Measurements from ENCODE around the gene KCNT1.

KCNT1 gene

DNA sequence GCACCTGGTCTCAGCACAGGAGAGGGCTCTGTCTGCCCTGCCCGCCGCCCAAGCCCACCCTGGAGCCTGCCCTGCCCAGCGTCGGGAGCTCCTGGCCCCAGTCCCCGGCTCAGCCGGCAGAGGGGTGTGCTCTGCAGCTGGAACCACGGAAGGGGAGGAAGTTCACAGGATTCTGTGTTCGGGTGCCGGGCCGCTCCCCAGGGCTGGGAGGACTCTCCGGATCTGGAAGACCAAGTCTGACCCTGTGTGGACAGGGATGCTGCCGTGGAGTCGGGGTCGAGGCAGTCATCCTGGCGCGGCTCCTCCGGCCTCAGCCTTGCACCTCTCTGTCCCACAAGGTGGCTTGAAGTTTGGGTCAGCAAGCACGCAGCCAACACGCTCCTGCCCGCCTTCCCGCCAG, 78.6 kb downstream of the KCNT1 start:
- no peak for DNase-seq (ENCODE audit: low read depth in 3 of 3)

DNA sequence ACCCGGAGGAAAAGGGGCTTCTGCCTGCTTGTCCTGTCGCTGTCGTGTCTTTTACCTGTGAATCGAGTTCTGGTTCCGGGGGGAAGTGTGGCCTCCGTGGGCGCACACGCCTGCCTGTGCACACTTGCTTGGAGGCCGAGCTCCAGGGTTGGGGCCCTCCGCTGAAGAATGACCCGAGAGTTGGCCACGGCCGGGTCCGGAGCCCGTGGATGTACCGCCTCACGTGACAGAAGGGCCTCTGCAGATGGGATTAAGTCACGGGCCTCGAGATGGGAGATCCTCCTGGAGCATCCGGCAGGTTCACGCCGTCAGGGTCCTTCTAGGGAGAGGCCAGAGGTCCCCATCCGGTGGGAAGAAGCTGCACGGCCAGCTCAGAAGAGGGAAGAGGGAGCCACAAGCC, 81.0 kb downstream of the KCNT1 start:
- DNase-seq (ENCODE audit: low read depth in 3 of 3), result no peak

DNA sequence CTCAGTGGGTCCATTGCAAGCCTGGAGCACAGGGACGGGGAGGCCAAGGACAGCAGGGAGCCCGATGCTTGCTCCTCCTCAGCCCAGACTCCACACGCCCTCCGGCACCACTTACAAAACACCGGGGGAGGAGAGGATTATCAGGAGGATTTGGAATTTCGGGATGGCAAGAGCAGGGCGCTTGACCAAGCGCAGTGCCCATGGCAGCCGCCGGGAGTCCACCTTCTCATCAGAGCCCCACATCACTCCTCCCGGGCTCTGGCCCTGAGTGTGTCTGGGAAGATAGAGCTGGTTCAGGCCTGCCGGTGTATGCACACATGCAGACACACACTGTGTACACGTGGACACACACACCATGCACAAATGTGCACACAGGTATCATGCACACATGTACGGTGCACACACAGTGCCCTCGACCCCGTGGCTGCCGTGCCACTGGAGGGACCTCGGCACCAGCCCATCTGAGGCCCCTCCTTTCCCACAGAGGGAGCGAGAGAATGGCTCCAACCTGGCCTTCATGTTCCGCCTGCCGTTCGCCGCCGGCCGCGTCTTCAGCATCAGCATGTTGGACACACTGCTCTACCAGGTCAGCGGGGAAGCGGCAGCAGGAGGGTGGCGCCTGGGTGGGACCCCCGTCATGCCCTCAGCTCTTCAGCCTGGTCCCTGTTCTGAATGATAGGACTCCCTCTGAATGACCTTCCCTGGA, 81.7 kb downstream of the KCNT1 start:
- DNase-seq (ENCODE audit: low read depth in 3 of 3), result no peak

DNA sequence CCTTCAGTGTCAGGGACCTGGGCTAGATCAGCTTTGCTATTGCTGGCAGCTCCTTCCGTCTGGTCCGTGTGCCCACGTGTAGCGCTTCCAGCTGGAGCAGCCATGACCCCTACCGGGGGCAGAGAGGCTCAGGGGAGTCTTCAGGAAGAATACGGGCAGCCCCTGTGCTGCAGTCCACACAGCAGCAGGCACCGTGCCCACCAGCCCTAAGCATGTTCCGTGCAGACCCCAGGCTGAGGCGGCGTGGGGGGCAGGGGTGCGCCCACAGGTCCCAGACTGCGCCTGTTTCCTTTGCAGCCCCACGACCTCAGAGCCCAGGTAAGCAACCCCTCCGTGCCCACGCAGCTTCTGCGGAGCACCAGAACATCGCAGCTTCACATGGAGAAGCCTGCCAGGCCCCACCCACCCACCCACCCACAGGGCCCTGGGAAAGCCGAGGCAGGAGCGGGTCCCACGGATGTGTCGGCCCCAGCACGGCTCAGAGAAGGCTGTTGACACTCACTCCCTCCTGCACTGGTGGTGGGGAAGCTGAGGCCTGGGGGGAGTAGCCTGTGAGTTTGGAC, 83.1 kb downstream of the KCNT1 start:
- no peak for DNase-seq (ENCODE audit: low read depth in 3 of 3)

DNA sequence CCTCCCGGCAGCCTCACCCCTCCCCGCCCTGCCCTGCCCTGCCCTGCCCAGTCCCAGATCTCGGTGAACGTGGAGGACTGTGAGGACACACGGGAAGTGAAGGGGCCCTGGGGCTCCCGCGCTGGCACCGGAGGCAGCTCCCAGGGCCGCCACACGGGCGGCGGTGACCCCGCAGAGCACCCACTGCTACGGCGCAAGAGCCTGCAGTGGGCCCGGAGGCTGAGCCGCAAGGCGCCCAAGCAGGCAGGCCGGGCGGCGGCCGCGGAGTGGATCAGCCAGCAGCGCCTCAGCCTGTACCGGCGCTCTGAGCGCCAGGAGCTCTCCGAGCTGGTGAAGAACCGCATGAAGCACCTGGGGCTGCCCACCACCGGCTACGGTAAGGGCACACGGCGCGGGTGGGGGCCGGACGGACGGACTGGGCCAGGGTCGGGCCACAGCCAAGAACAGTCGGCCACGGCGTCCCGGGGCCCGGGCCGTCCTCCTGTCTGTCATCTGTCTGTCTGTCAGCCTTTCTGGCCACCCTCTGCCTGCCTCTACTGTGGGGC, 84.2 kb downstream of the KCNT1 start:
- DNase-seq (ENCODE audit: low read depth in 3 of 3), result no peak

DNA sequence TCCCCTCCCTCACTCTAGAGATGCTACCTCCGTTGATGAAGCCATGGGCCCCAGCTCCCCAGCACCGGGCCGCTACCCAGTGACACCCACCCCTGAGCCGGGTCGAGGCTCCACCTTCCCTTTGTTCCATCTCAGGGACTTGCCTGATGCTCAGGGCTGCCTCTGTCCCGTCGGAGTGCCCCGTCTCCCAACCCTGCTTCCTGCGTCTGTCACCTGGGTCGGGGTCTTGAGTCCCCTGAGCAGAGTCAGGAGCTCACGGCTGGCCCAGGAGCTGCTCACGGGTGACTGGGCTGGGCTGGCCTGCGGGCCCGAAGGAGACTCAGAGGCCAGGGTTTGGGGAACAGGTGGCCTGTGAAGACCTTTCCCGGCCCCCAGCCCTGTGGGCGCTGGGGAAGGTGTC, 85.3 kb downstream of the KCNT1 start:
- no peak for DNase-seq (ENCODE audit: low read depth in 3 of 3)

DNA sequence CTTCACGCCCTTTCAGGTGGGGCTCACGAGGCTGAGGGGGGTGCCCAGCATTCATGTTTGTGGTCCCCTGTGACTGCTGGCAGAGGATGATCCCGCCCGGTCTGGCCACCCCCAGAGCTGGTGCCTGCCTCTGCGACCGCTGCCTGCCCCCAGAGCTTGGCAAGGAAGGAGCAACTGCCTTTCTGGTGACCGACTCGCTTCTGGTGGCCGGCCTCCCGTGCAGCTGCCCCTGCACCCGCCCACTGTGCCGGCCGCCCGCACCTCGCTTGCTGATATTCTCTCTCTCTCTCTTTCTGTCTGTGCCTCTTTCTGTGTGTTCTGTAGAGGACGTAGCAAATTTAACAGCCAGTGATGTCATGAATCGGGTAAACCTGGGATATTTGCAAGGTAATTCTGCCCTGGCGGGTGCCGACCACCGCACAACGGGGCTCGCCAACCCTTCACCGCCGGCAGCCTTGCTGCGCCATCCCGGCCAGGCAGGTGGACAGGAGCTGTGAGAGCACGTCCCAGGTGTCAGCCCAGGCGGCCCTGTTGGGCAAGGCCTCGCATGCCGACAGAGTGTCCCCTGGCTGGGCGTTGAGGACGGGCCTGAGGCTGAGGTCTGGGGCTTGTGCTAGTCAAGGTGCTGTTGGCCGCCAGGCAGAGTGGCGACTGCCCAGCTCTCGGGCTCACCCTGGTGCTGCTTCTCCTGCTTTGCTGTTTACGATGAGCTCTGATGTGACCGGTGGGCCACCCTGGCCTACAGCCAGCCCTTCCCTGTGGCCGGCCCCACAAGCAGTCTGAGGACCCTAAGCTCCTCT, 86.0 kb downstream of the KCNT1 start:
- DNase-seq (ENCODE audit: low read depth in 3 of 3), result no peak

DNA sequence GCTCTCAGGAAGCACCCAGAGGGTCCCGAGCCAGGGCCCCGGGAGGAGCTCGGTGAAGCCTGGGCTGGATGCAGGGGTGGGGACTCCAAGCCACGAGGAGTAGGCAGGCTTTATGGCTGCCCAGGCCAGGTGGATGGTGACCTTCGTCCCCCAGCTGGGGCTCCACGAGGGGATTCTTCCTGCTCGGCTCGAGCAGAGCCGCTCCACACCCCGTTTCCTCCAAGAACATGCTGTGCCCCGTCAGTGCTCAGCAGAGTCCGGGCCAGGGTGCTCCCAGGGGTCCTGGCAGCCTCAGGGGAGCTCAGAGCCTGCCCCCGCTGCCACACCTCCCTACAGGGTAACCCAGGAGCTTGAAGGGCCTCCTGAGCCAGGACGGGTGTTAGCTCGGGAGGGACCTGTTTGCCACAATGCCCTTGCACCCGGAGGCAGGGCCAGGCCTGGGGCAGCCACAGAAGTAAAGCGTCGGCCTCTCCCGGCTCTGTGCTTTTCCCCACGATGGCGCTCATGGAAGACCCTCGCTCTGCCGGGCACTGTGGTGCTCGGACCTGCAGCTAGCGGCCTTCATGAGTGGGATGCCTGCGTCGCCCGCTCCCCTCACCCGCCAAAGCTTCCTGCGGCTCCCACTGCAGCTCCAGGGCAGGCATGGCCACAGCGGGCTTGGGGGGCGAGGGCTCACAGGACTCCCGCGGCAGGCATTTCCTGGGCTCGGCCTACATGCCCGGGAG, 86.8 kb downstream of the KCNT1 start:
- no peak for DNase-seq (ENCODE audit: low read depth in 3 of 3)

DNA sequence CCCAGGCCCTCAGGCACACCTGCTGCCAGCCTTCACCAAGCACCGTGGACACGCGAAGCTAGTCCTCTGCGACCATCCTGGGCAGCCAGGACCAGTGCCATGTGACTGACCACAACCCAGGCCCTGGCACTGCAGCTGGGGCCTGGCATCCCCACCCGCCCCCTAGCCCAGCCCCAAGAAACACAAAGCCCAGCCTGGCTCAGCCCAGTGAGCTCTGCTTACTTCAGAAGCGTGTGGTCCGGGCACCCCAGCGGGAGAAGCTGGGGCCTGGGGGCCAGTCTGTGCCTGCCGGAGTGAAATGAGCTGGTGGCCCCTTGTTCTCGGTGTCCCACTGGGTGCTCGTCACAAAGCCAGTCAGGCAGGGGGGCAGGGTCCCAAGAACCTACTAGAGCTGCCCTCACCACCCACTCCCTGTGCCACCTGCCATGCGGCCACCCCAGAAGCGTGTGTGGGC, 87.9 kb downstream of the KCNT1 start:
- no peak for DNase-seq (ENCODE audit: low read depth in 3 of 3)

DNA sequence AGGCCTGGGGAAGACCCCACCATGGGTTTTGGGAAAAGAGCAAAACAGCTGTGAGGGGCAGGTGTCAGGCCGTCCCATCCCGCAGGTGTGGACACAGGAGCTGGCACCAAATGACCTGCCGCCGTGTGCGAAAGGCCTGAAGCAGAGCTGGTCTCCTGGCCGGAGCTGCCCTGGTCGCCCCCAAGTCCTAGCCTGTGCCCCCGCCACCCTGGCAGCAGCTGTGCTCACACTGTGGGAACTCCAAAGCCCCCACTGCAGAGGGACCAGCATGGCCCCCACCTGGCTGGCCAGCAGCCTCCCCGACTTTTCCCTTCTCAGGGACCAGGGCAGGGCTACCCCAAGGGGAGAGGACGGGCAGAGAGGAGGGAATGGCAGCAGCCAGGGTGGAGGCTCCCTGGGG, 88.4 kb downstream of the KCNT1 start:
- DNase-seq (ENCODE audit: low read depth in 3 of 3), result no peak

DNA sequence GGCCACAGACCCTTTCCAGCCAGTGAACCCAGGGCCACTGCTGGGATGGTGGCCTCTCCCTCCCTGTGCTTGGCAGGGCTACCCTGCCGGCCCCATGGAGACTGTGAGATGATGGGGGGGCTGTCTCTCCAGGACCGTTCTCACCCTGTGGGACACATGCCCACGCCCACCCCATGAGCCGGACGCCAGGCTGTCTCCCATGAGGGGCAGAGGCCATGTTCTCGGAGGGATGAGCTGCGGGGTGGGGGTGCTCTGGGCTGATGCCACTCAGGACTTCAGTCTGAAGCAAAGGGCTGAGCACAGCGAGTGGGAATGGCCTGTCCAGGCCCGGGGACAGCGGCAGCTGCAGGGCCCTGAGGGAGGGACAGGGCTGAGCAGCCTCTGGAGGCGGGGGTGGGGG, 88.9 kb downstream of the KCNT1 start:
- DNase-seq (ENCODE audit: low read depth in 3 of 3), result no peak

DNA sequence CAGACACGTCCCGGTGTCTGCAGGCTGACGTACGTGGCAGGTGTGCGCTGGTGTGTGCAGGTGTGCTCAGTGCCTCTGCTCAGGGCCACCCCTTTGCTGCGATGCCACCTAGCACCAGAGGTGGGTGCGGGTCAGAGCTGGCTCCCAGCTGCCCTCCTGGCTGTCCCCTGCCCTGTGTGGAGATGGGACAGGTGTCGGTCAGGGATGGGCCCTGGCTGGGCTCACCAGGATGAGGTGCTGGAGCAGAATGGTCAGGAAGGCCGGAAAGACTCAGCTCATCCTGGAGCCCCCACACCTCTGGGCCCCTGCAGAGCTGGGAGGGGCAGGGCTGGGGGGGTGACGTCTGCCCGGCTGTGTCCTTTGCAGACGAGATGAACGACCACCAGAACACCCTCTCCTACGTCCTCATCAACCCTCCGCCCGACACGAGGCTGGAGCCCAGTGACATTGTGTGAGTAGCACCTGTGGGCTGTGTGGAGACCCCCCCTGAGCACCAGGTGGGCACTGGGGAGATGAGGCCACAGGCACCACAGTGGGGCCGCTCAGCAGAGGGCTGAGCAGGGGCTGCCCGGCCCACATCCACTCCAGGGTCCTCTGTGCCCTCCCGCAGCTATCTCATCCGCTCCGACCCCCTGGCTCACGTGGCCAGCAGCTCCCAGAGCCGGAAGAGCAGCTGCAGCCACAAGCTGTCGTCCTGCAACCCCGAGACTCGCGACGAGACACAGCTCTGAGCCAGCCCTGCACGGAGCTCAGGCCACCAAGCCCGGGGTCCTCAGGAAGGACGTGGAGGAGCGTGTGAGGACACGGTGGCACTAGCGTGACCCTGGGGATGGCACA, 89.7 kb downstream of the KCNT1 start:
- DNase-seq (ENCODE audit: low read depth in 3 of 3), result no peak

DNA sequence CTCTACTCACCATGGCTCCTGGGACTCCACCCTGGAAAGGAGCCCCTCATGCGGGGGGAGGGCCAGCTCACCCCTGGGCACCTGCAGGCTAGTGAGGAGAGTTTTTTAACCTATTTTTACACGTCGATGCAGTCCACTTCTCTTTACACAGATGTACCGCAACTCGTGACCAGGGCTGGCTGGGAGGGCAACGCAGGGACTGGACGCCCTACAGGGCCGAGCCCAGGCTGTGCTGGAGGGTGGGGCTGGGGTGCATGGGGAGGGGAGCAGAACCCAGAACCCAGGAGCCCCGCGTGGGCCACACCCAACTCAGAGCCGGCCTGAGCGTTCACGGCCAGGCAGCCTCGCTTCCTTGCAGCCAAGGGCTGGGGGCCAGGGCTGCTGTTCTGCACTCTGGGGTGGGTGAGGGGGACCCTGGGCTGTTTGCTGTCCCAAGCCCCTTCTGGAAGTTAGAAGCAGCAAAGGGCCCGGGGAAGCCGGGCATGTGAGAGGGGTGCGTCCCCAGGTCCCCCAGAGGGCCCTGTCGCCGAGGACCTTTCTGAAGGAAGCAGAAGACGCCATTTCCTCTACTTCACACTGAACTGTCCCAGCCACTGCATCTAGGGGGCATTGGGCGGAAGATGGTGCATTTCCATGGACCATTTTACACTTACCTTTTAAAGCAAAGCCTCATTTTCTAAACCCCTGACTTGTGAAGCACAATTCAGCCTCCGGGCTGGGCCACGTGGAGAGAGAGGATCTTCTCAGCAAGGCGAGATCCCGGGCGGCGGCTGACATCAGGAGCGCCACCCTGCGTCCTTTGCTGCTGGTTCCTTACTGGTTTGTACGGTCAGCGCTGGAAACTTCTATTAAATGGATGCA, 90.5 kb downstream of the KCNT1 start:
- no peak for DNase-seq (ENCODE audit: low read depth in 3 of 3)

DNA sequence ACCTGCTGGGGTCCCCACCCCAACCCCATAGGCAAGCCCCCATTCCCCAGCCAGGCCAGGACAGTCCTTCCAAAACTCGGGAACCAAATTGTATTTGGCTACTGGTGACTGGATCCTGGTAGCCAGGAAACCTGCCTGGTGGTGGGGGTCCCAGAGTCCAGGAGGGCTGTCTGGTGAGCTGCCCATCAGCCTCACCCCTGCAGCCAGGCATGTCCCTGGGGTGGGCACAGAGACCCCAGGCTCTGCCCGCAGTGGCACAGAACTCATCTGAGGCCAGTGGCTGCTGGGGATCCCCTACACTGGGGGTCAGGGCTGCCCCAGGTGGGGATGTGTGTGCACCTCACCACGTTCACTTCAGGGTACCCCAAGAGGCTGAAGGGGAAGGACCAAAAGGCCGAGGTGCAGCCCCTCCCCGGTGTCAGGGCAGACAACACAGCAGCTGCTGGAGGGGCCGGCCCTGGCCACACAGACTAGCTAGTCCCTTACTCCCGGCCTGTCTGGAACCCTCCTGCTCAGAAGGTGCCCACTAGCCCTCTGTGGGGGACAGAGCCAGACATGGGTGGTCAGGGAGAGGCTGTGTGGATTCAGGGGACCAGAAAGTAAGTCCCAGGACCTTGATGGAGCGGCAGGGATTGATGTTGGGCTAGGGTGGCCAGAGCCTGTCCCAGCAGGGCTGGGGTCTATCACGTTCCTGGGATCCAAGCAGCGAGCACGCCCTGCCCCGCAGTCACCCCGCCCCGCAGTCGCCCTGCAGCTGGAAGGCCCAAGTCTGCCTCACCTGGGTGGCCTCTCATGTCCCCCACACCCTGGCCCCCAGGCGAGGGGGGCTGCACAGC, 91.5 kb downstream of the KCNT1 start:
- DNase-seq (ENCODE audit: low read depth in 3 of 3), result no peak

DNA sequence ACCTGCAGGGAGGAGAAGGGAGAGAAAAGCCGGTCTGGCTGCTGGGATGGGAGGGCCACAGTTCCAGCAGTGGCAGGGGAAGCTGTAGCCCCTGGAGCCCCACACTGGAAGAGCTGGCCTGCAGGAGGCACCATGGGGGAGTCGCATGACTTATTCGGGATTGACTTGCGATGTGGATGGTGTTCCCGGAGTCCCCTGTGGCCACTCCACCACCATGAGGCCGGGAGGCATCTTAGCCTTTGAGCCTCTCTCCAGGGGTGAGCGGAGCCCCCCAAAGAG, 92.0 kb downstream of the KCNT1 start:
- DNase-seq (ENCODE audit: low read depth in 3 of 3), result no peak

DNA sequence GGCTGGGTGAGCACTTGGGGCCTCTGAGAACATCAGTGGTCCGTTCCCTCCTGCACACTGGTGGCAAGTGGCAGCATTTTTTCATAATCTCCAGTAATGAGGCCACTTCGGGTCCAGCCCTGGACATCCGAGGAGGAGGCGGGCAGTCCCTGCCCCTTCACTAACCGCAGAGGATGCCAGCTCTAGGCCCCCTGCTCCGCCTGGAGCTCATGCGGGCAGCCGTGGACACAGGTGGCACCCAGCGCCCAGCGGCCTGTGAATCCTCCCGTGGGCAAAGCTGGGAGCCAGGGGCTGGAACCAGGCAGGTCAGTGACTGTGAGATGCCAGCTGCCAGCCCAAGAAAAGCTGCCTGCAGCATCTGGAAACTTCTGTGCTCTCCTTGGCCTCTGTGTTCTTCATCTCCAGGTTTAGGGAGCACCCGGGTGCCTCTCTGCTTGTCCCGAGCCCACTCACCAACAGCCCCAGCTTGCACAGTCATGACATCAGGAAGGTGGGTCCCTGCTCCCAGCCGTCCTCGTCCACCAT, 92.4 kb downstream of the KCNT1 start:
- DNase-seq (ENCODE audit: low read depth in 3 of 3), result no peak

DNA sequence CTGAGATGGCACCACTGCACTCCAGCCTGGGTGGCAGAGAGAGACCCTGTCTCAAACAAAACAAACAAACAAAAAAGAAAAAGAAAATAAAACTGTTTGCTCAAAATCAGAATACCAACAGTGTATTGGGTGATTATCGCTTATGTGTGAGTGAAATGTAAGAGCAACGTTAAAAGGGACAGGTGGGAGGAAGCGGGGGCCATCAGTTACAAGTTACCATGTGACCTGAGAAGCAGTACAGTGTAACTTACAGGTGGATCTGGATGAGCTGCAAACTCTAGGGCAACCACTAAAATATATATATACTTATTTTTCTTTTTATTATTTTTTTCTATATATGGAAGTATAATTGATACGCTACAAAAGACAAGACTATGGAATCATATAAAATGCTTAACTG, 93.4 kb downstream of the KCNT1 start:
- no peak for DNase-seq (ENCODE audit: low read depth in 3 of 3)

DNA sequence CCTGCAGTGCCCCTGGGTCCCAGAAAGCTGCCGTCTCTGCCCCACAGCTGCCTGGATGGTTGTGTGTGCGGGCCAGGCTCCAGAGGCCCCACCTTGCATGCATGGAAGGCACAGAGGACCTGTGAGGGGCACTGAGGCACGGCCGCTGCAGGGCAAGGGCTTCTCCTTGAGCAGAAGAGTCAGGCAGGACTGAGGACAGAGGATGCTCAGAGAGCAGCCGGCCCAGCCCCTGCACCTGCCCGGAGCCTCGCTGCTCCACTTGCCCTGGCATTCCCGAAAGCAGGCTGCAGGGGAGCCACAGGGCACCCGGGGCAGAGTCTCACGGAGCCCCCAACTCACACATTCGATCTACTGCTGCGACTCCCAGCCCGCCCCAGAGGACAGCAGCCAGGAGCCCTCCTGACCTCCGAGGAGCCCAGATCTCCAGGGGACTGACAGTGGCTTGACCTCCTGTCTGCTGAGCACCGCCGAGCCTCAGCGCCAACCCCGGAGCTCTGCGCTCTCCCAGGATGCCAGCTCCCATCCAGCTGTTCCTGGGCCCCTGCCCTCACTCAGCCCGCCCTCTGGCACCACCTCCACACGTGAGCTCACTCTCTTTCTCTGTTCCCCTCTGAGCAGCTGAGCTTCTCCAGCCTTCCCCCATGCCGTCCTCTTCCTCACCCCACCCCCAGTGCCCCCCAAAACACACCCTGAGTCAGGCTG, 95.0 kb downstream of the KCNT1 start:
- no peak for DNase-seq (ENCODE audit: low read depth in 3 of 3)

All from stimulated activated CD4-positive, alpha-beta T cell treated with anti-CD3 and anti-CD28 coated beads, TNF-alpha, amount 100 ng/mL, for 24 hours (primary cell).